ENCODE data around the gene AURKA. TPM values are rescaled to one million over a fixed set of nuclear protein-coding genes. Genes with fewer than 3 reads are reported as not detected.

AURKA gene
- total and polyA plus RNA-seq, 2 of the 8 experiments (the other 6 are each of a cell fraction or from before 2014, with no cell fraction given), result 45.8 to 84.8 TPM

- H3K23ac ChIP-seq (ENCODE audit: insufficient read length), result no peak overlapping the region
- H3K9me3 ChIP-seq (ENCODE audit: insufficient read depth in 2 of 2, low read depth in 1 of 2, low read length in 1 of 2), result no peaks in the 10 kb centered on the region
- no peaks in the 10 kb centered on the region for H3K23me2 ChIP-seq (ENCODE audit: low read depth, low read length)
- 91% methylated on average over 4 of the region's 4 CpGs; no CpG with 5 or more reads in 1 of the 2 experiments for WGBS, 2 experiments (ENCODE audit: extremely low coverage in 1 of 2, insufficient coverage in 1 of 2, insufficient read length in 1 of 2, insufficient replicate concordance in 2 of 2, low coverage in 1 of 2, low lambda C conversion rate in 2 of 2, missing lambda C conversion rate in 1 of 2)
- FAIRE-seq (no peak), DNase-seq (ENCODE audit: low read depth in 1 of 2, low spot score in 2 of 2) (no peak)
- H2AFZ ChIP-seq (ENCODE audit: low read length), result no peak overlapping the region
- H2BK20ac ChIP-seq (ENCODE audit: low read length), result no peak overlapping the region
- H3K36me3 ChIP-seq (ENCODE audit: control insufficient read depth in 2 of 4, insufficient read depth in 4 of 4, low read length in 3 of 4), result no peaks in the 10 kb centered on the region
- no peak overlapping the region for H4K5ac ChIP-seq (ENCODE audit: insufficient read length, low read depth, low read length)
- H3K27me3 ChIP-seq (replicated peaks in 1 of 4; ENCODE audit: control insufficient read depth in 3 of 4, extremely low read depth in 1 of 4, insufficient read depth in 3 of 4, low read length in 3 of 4), result no peaks in the 10 kb centered on the region; a peak in 1 of 7 replicates
- H3K9ac ChIP-seq (replicated peaks in 1 of 4; ENCODE audit: extremely low read depth in 1 of 4, low read depth in 3 of 4, low read length in 3 of 4), result no peak overlapping the region
- CTCF ChIA-PET (ENCODE audit: partially characterized antibody), result interaction anchor here (1.0 to 1.1 kb wide), 2 partner anchors 18 to 28 kb away, joined by 3 to 4 read pairs; partner anchors contain the start of gene CASS4
- H2BK12ac ChIP-seq (ENCODE audit: low read depth, low read length), result no peak overlapping the region
- H3K79me2 ChIP-seq (ENCODE audit: control insufficient read depth in 1 of 2, insufficient read depth in 2 of 2, low read length in 2 of 2), result no peaks in the 10 kb centered on the region
- H3K56ac ChIP-seq (replicated peaks; ENCODE audit: insufficient read length, low read depth, low read length), result no peak overlapping the region
- no peak overlapping the region for H2AK5ac ChIP-seq (ENCODE audit: low read depth, low read length)
- no peaks in the 10 kb centered on the region for H4K20me1 ChIP-seq (replicated peaks in 1 of 2; ENCODE audit: control insufficient read depth in 1 of 2, insufficient read depth in 2 of 2, low read length in 2 of 2)
- H3K27ac ChIP-seq (ENCODE audit: low read depth, low read length), result no peak overlapping the region
- no peak overlapping the region for H2BK5ac ChIP-seq (ENCODE audit: low read depth, low read length)
- no peak overlapping the region for H3K4me3 ChIP-seq (ENCODE audit: extremely low read depth in 1 of 4, insufficient read depth in 2 of 4, low read depth in 3 of 4, low read length in 4 of 4)
- no peak overlapping the region for H2BK15ac ChIP-seq (ENCODE audit: low read length)
- H3K18ac ChIP-seq (ENCODE audit: extremely low read depth, low read length), result no peak overlapping the region
- H3K79me1 ChIP-seq (ENCODE audit: low read depth, low read length), result no peaks in the 10 kb centered on the region
- no peak overlapping the region for H4K8ac ChIP-seq (ENCODE audit: extremely low read depth, insufficient read depth, low read length)
- no peak overlapping the region for H3K4me2 ChIP-seq (ENCODE audit: insufficient read depth in 1 of 2, low read depth in 2 of 2, low read length in 2 of 2)
- H3K4ac ChIP-seq (replicated peaks; ENCODE audit: insufficient read length, low read depth, low read length), result no peak overlapping the region
- POLR2A ChIA-PET (ENCODE audit: partially characterized antibody), result no interaction called here
- H2BK120ac ChIP-seq (replicated peaks; ENCODE audit: low read depth, low read length), result no peak overlapping the region
- H4K91ac ChIP-seq (replicated peaks; ENCODE audit: insufficient read length, low read length), result no peak overlapping the region
- H3K4me1 ChIP-seq (replicated peaks in 1 of 4; ENCODE audit: control insufficient read depth in 3 of 4, insufficient read depth in 4 of 4, low read length in 3 of 4), result no peaks in the 10 kb centered on the region
- no peak overlapping the region for H3K14ac ChIP-seq (ENCODE audit: insufficient read length)
- TF ChIP-seq ZNF274 (IDR thresholded peaks at IDR 0.05; ENCODE audit: borderline replicate concordance, extremely low read depth, low read length) (no peak), CBX5 (IDR thresholded peaks at IDR 0.05; ENCODE audit: low read depth, low read length) (no peak), EGR1 (IDR thresholded peaks at IDR 0.05; ENCODE audit: borderline replicate concordance, low read depth, low read length) (no peak), FOSL1 (IDR thresholded peaks at IDR 0.05; ENCODE audit: insufficient read depth, low read depth, low read length) (no peak), NRF1 (IDR thresholded peaks at IDR 0.05; ENCODE audit: low read depth, low read length) (no peak), ATF3 (IDR thresholded peaks at IDR 0.05; ENCODE audit: insufficient read depth, low read depth, low read length) (no peak), SAP30 (IDR thresholded peaks at IDR 0.05; ENCODE audit: insufficient read depth, insufficient replicate concordance, low read length) (no peak), RFX5 (IDR thresholded peaks at IDR 0.05; ENCODE audit: borderline replicate concordance, low read depth, low read length) (no peak), GTF2F1 (IDR thresholded peaks at IDR 0.05; ENCODE audit: borderline replicate concordance, low read depth, low read length) (no peak), SUZ12 (IDR thresholded peaks at IDR 0.05; ENCODE audit: low read length) (no peak), KDM4A (IDR thresholded peaks at IDR 0.05; ENCODE audit: low read depth, low read length, severe bottlenecking) (no peak), JUN (IDR thresholded peaks at IDR 0.05; ENCODE audit: low read depth, low read length) (no peak), CBX8 (IDR thresholded peaks at IDR 0.05; ENCODE audit: borderline replicate concordance, low read depth, low read length) (no peak)
Measured at GRCh38 chr20:56440346-56441007, 48.5 kb upstream of the AURKA start.

Data from H1 (cell line).